HG03571 (cell line): ENCODE results near the gene PPARG.

Experiments
- ATAC-seq: cut with Tn5 transposase; IDR thresholded peaks from one replicate; pipeline ENCODE4 v1.9.1; 2021; ENCODE audit not compliant: unreplicated experiment

The PPARG gene

GRCh38 chr3:12405432-12406272 lies 116.8 kb downstream of the PPARG start:
- no peak for ATAC-seq

GRCh38 chr3:12408984-12409683 lies 120.3 kb downstream of the PPARG start:
- ATAC-seq, result no peak

- ATAC-seq, result no peak
Measured at GRCh38 chr3:12409684-12410596, 121.1 kb downstream of the PPARG start.

- no peak for ATAC-seq
Measured at GRCh38 chr3:12413721-12414255, 124.9 kb downstream of the PPARG start.

GRCh38 chr3:12415014-12415680 lies 126.3 kb downstream of the PPARG start:
- ATAC-seq, result no peak

- ATAC-seq, result no peak
Measured at GRCh38 chr3:12416731-12417130, 127.9 kb downstream of the PPARG start.

GRCh38 chr3:12420393-12420792 lies 131.5 kb downstream of the PPARG start:
- no peak for ATAC-seq

GRCh38 chr3:12421132-12421531 lies 132.3 kb downstream of the PPARG start:
- no peak for ATAC-seq

GRCh38 chr3:12423131-12423530 lies 134.3 kb downstream of the PPARG start:
- ATAC-seq, result no peak

- ATAC-seq, result no peak
Measured at GRCh38 chr3:12423918-12424630, 135.2 kb downstream of the PPARG start.

GRCh38 chr3:12424635-12425319 lies 135.9 kb downstream of the PPARG start:
- ATAC-seq, result no peak

- ATAC-seq, result no peak
Measured at GRCh38 chr3:12425850-12426579, 137.1 kb downstream of the PPARG start.

GRCh38 chr3:12427551-12427950 lies 138.7 kb downstream of the PPARG start:
- no peak for ATAC-seq

- ATAC-seq, result no peak
Measured at GRCh38 chr3:12428126-12428525, 139.3 kb downstream of the PPARG start.

GRCh38 chr3:12430086-12430485 lies 141.2 kb downstream of the PPARG start:
- no peak for ATAC-seq

- no peak for ATAC-seq
Measured at GRCh38 chr3:12433823-12434222, 145.0 kb downstream of the PPARG start.

- no peak for ATAC-seq
Measured at GRCh38 chr3:12436514-12437220, 147.8 kb downstream of the PPARG start.

GRCh38 chr3:12437221-12437605 lies 148.3 kb downstream of the PPARG start:
- ATAC-seq, result no peak
